CD4-positive, alpha-beta T cell treated with Interleukin-6 for 4 hours (primary cell): Measurements from ENCODE around the gene SH2D3A.
A peak's percentile ranks its signal among the peaks of the same experiment; 100 is the strongest.
"Not testable (repeated sequence)": the region's sequence is repeated elsewhere in the genome, so short reads cannot be mapped to it uniquely, and the experiment has no call there.

Source experiments
- DNase-seq: peaks from one replicate; pipeline ENCODE4 v3.0.0-alpha.2; 2020; ENCODE audit warnings: mixed read lengths

The SH2D3A gene

GRCh38 chr19:6767357-6768235 is at the start of gene SH2D3A:
SH2D3A (minus strand) TSS chr19:6767435; CDS start chr19:6763748, 3,687 bp downstream.
- peak; percentile 97 for DNase-seq

- DNase-seq = no peak
These were observed 46.4 kb upstream of the SH2D3A start for GRCh38 chr19:6813659-6814058.

GRCh38 chr19:6812612-6813011 is 45.4 kb upstream of the SH2D3A start:
- DNase-seq = no peak

- no peak for DNase-seq
These were observed 44.7 kb upstream of the SH2D3A start for GRCh38 chr19:6811906-6812305.

GRCh38 chr19:6811378-6811777 is 44.1 kb upstream of the SH2D3A start:
- no peak for DNase-seq

- DNase-seq = no peak
These were observed 42.0 kb upstream of the SH2D3A start for GRCh38 chr19:6809262-6809661.

GRCh38 chr19:6808494-6808893 is 41.3 kb upstream of the SH2D3A start:
- no peak for DNase-seq

GRCh38 chr19:6807291-6807690 is 40.1 kb upstream of the SH2D3A start:
- no peak for DNase-seq

- no peak for DNase-seq
These were observed 39.3 kb upstream of the SH2D3A start for GRCh38 chr19:6806488-6806887.

- DNase-seq = no peak
These were observed 35.8 kb upstream of the SH2D3A start for GRCh38 chr19:6803036-6803404.

- DNase-seq = peak; percentile 72
These were observed 35.3 kb upstream of the SH2D3A start for GRCh38 chr19:6802336-6803035.

- peak; percentile 88 for DNase-seq
These were observed 34.4 kb upstream of the SH2D3A start for GRCh38 chr19:6801485-6802086.

GRCh38 chr19:6800991-6801484 is 33.8 kb upstream of the SH2D3A start:
- DNase-seq = peak; percentile 32

- not testable (repeated sequence) for DNase-seq
These were observed 33.0 kb upstream of the SH2D3A start for GRCh38 chr19:6800160-6800790.

GRCh38 chr19:6797646-6798045 is 30.4 kb upstream of the SH2D3A start:
- DNase-seq = no peak

GRCh38 chr19:6796278-6796677 is 29.0 kb upstream of the SH2D3A start:
- no peak for DNase-seq

GRCh38 chr19:6794686-6795431 is 27.6 kb upstream of the SH2D3A start:
- DNase-seq = no peak

- DNase-seq = no peak
These were observed 26.7 kb upstream of the SH2D3A start for GRCh38 chr19:6793973-6794372.

- no peak for DNase-seq
These were observed 26.2 kb upstream of the SH2D3A start for GRCh38 chr19:6793411-6793810.

GRCh38 chr19:6791237-6791636 is 24.0 kb upstream of the SH2D3A start:
- no peak for DNase-seq

- no peak for DNase-seq
These were observed 23.2 kb upstream of the SH2D3A start for GRCh38 chr19:6790194-6791128.
